ENCODE results near the gene GRID2. TPM values are rescaled to one million over a fixed set of nuclear protein-coding genes. Genes with fewer than 3 reads are reported as not detected.

Gene GRID2
- total and polyA plus RNA-seq, 10 of the 15 experiments (the other 5 are each of a cell fraction or from before 2014, with no cell fraction given), result not detected

GRCh38 chr4:93687304-93687703 lies 1383.5 kb downstream of the GRID2 start:
- BruUV-seq (replicated peaks), result no TSS peak
- H3K36me3 ChIP-seq (ENCODE audit: control insufficient read depth in 2 of 2, insufficient read depth in 2 of 2, low read length in 1 of 2), result no peaks in the 10 kb centered on the region
- in situ Hi-C loops (cut with MboI), result no loop called here
- no peak for TF ChIP-seq PKNOX1 (IDR thresholded peaks at IDR 0.05)
- TF ChIP-seq NR2F1 (conservative IDR thresholded peaks at IDR 0.05), result no peak
- TF ChIP-seq MXI1 (IDR thresholded peaks at IDR 0.05; ENCODE audit: low read depth, low read length), result no peak
- no peak for TF ChIP-seq PRDM15 (CRISPR knock-in tag; IDR thresholded peaks at IDR 0.05)
- TF ChIP-seq BCL11A (IDR thresholded peaks at IDR 0.05; ENCODE audit: low read depth, low read length), result no peak
- TF ChIP-seq SKIL (IDR thresholded peaks at IDR 0.05; ENCODE audit: low read depth, poor library complexity, severe bottlenecking), result no peak
- no peak for TF ChIP-seq SPI1 (IDR thresholded peaks at IDR 0.05; ENCODE audit: borderline replicate concordance, insufficient read depth, low read depth, low read length)
- TF ChIP-seq NBN (IDR thresholded peaks at IDR 0.05), result no peak
- TF ChIP-seq RELA (IDR thresholded peaks at IDR 0.05; ENCODE audit: borderline replicate concordance, partially characterized antibody), result no peak
- no peak for TF ChIP-seq MEF2B (IDR thresholded peaks at IDR 0.05; ENCODE audit: partially characterized antibody, poor library complexity, severe bottlenecking)
- TF ChIP-seq RBBP5 (conservative IDR thresholded peaks at IDR 0.05), result no peak
- no peak for TF ChIP-seq MAX (IDR thresholded peaks at IDR 0.05; ENCODE audit: low read depth, low read length)
- TF ChIP-seq CREB1 (IDR thresholded peaks at IDR 0.05; ENCODE audit: low read depth), result no peak
- no peak for TF ChIP-seq PAX5 (IDR thresholded peaks at IDR 0.05; ENCODE audit: borderline replicate concordance, low read depth, low read length)
- TF ChIP-seq ZNF592 (IDR thresholded peaks at IDR 0.05), result no peak
- no peaks in the 10 kb centered on the region for H3K79me2 ChIP-seq (ENCODE audit: control insufficient read depth, insufficient read depth, low read length)
- POLR2A ChIA-PET, result no interaction called here
- CTCF ChIA-PET, result no interaction called here
- intact Hi-C loops (cut with micrococcal nuclease; ENCODE audit: unreplicated experiment), result no loop called here
- FAIRE-seq (no peak), DNase-seq (ENCODE audit: low read depth, low spot score) (no peak), ATAC-seq (no peak)
- no peak overlapping the region for H3K4me3 ChIP-seq
- no peak overlapping the region for H2AFZ ChIP-seq (ENCODE audit: control insufficient read depth, low read depth, low read length)
- RAD21 ChIA-PET (ENCODE audit: unreplicated experiment), result no interaction called here
- H3K27ac ChIP-seq (ENCODE audit: control insufficient read depth, insufficient read depth), result no peak overlapping the region
- H3K9me3 ChIP-seq (replicated peaks; ENCODE audit: control insufficient read depth, insufficient read depth, low read length), result no peaks in the 10 kb centered on the region
- no peak overlapping the region for H3K9ac ChIP-seq (ENCODE audit: control insufficient read depth, insufficient read depth, low read length)
- no peaks in the 10 kb centered on the region for H3K4me1 ChIP-seq (ENCODE audit: control insufficient read depth, insufficient read depth, low read length)
- SMC1A ChIA-PET (ENCODE audit: uncharacterized antibody, unreplicated experiment), result no interaction called here
- H3K4me2 ChIP-seq (ENCODE audit: control insufficient read depth, insufficient read depth), result no peak overlapping the region
- H3K27me3 ChIP-seq (replicated peaks in 1 of 2; ENCODE audit: control insufficient read depth in 2 of 2, insufficient read depth in 2 of 2, low read length in 1 of 2), result no peaks in the 10 kb centered on the region; a peak in 1 of 4 replicates
- no peaks in the 10 kb centered on the region for H4K20me1 ChIP-seq (ENCODE audit: control insufficient read depth, insufficient read depth)

All from GM12878 (cell line).